Mesenteric fat pad (tissue), 1 donor: ENCODE measurements around the gene GPR152. TPM values are rescaled to one million over a fixed set of nuclear protein-coding genes. Genes with fewer than 3 reads are reported as not detected.
"Not testable (repeated sequence)": the region's sequence is repeated elsewhere in the genome, so short reads cannot be mapped to it uniquely, and the experiment has no call there.

Source experiments
- DNase-seq: peaks from one replicate; pipeline ENCODE4 v3.0.0-alpha.2; 2020; ENCODE audit warnings: low spot score
- total RNA-seq: library from RNA; stranded (reverse); fragmentation: NEBNext Ultra II Directional; extraction: Animal tissue kit (Norgen Biotek cat#: 25700); gene quantifications from one replicate; pipeline ENCODE4 v1.2.1, GENCODE V29; 2021
- donor health status: DM: yes; HTN: yes; CAD: no.

GPR152 gene
- total RNA-seq, 1 donor from 2014 or later = not detected

DNA sequence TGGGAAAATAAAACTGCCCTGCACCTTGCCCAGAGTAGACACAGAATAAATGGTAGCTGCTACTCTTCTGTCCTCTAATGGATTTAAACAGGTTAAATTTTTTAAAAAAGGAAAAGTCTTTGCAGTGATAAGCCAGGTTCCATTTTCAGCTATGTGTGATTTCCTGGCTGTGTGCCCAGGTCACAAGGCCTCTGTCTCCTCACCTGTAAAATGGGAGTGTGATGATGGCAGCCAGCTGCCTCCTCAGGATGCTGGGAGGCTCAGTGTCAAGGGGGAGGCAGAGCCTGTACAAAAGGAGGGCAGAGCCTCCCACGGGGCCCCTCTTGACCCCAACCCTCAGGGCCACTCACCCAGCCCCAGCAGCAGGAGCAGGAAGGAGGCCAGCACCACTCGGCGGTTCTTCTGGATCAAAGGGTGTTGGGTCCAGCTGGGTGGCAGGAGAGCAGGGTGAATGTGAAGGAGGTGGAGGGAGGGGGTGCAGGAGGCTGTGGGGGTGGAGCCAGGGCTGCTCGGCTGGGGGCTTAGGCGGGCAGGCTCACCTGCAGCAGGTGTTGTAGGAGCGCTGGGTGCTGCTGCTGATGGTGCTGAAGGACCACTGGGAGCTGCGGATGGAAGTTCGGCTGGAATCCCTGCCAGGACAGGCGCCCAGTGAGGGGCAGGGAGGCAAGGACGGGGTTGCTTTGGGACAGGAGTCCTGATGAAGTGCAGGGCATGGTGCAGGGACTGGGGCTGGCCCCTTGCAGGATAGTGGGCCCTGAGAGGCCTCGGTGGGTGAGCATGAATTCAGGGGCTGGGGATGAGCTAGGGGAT is 14.6 kb upstream of the GPR152 start:
- DNase-seq = no peak

GRCh38 chr11:67466367-67466766 is 13.8 kb upstream of the GPR152 start:
- DNase-seq = no peak

DNA sequence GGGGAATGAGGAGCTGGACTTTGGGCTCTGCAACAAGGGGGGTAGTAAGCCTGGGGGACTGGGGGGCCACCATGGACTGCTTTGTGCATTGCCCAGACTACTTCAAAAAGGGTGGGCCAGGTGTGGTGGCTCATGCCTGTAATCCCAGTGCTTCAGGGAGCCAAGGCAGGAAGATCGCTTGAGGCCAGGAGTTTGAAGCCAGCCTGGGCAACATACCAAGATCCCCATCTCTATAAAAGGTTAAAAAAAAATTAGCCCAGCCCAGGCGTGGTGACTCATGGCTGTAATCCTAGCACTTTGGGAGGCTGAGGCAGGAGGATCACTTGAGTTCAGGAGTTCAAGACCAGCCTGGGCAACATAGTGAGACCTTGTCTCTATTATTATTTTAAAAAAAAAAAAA is 13.0 kb upstream of the GPR152 start:
- DNase-seq = not testable (repeated sequence)

GRCh38 chr11:67465189-67465510 is 12.6 kb upstream of the GPR152 start:
- no peak for DNase-seq

DNA sequence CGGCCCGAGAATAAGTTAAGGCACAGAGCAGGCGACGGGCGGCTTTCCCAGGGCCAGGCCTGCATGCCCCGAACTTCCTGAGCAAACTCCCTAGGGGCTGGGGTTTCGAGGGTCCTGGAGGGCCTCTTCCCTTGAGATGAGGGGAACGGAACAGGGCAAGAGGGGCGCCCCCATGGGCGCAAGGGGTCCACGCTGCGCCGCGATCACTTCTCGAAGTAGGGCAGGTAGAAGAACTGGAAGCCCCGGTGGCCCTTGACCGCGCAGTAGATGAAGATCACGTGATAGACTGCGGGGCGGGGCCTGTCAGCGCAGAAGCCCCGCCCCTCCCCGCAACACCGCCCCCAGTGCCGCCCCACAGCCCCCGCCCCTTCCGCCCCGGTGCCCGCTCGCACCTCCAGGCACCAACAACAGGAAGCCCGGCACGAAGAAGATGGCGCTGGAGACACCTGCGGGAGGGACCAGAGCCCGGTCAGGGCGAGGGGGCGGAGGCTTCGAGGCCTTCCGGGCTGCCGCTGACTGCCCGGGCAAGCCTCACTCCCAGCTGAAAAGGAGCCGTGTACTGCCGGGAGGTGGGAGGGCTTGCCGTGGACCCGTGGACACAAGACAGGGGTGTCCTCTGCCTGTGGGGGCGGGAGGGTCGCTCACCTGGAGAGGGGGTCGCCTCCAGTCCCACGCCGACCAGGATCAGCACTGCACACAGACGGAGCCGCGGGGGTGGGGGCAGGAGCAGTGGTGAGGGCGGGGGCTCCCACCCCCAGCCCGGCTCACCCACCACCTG is 12.1 kb upstream of the GPR152 start:
- peak; percentile 95 for DNase-seq

- no peak for DNase-seq
Observed at GRCh38 chr11:67463680-67464410, 11.3 kb upstream of the GPR152 start.

GRCh38 chr11:67463186-67463585 is 10.7 kb upstream of the GPR152 start:
- no peak for DNase-seq

DNA sequence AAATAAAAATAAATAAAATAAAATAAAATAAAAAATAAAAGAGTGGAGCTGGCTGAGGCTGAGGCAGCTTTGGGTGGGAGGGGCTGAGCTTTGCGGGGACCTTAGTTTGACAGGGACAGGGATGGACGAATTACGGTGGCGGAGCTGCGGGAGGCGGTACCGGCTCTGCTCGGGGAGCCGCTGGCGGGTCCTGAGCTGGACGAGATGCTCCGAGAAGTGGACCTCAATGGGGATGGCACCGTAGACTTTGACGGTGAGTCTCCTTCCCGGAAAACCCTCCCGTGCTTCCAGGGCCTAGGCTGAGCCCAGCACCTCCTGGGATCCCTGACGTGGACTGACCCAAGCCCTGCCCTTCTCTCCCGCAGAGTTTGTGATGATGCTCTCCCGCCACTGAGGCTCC is 5.7 kb upstream of the GPR152 start:
- no peak for DNase-seq

DNA sequence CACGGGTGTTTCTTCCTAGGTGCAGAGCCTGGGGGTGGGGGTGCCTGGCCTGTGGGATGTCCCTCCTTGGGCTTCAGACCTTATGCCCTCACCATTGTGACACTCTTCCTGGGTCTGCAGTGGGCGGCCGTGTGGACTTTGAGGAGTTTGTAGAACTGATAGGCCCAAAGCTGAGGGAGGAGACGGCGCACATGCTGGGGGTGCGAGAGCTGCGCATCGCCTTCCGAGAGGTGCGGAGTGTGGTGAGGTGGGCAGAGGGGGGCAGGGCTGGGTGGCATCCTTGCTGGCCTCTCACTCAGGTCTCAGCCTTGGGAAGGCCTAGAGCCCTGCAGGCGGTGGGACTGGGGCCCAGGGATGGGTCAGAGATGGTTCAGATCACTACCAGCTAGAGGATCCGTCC is 4.9 kb upstream of the GPR152 start:
- no peak for DNase-seq

GRCh38 chr11:67456068-67456705 is 3.7 kb upstream of the GPR152 start:
- no peak for DNase-seq

GRCh38 chr11:67455054-67455453 is 2.5 kb upstream of the GPR152 start, which contains the start of gene CABP4:
TSS of gene CABP4 (plus strand) at chr11:67455354. CDS start at chr11:67455424, 70 bp downstream.
- no peak for DNase-seq

DNA sequence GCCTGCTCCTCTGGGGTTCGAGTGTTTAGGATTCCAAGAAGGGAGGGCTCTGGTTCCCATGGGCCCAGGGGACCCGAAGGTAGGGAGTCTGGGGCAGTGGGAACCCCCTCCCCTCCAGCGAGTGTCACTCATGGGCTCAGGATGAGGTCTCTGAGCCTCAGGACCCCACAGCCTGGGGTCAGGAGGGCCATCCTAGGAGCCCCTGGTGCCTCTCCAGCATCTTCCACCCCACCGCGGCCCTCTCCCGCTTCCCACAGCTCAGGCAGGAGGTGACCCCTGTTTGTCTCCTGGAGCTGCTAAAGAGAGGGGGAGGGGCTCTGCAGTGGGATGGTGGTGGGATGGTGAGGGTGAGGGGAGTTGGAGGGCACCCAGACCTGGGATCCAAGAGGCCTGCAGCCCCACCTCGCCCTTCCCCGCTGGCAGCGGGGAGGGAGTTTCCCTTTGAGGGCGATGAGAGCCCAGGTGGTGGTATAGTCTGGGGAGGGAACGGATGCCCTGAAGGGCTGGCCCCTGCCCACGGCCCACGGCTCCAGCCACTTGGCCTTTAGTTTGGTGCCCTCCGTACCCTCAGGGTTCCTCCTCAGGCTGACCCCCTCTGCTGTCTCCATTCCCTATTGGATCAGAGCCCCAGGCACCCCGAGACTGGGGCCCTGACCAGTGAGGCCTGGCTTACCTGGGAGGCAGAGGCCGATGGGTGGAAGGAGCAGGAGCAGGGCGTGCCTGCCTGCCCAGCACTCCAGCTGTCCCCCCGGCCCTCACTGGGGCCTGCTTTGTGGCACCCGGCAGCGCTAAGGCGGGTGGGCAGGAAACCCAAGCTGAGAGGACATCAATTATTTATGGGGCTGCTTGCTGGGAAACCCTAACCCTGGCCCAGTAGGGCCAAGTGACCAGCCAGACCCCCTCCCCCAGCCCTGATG is 1.5 kb upstream of the GPR152 start:
- DNase-seq = no peak

GRCh38 chr11:67451658-67451976 is 912 bp downstream of the GPR152 start:
- DNase-seq = no peak

DNA sequence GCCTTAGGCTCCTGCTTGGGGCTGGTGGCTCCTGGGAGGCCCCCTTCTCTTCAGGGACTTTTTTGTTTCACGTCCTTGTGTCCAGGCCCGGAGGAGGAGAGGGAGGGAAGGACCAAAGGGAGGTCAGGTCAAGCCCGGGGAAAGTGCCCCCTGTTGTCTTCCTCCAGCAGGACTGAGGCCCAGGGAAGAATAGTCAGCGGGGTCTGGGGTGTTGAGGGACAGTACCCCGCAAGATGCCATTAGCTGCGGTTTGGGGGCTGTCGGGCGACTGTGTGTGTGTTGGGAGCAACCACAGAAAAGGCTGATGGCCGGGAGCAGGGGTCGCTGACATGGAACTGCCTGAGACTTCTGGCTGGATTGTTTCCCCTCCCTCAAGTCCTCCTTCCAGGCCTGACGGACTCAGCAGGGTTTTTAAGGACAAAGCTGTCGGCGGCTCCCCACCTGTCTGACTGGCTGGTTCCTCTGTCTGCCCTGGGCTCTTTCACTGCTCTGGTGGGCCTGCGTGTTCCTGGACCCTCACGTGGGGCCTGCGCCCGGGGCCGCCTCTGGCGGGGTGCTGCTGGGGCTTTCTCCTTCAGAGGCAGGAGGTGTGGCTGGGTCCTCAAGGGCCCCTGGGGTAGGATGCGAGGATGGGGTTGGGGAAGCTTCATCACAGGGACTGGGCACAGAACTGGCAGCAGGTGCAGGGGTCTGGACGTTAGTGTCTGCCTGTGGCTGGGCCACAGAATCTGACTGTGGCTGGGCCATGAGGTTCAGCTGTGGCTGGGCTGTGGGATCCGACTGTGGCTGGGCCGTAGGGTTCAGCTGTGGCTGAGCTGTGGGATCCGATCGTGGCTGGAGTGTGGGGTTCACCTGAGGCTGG is 1.5 kb downstream of the GPR152 start:
- no peak for DNase-seq

- DNase-seq = no peak
Observed at GRCh38 chr11:67449116-67449844, 3.2 kb downstream of the GPR152 start.

DNA sequence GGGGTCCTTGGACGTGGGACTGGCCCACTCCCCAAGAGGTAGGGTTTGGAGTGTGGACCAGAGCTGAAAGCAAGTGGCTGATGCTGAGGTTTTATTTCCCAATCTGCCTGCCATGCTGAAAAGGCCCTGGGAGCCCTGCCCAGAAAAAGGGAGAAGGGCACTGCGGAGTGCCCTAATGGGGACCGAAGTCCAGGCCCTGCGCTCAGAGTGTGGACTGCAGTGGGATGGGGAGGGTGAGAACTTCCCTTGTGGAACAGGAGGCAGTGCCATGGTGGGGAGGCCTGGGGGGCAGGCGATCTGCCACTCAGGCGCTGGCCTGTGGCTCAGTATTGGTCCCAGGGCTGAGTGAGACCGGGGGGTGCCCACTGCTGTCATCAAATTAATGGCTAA is 4.3 kb downstream of the GPR152 start:
- no peak for DNase-seq

- no peak for DNase-seq
Observed at GRCh38 chr11:67445515-67445914, 7.0 kb downstream of the GPR152 start.

DNA sequence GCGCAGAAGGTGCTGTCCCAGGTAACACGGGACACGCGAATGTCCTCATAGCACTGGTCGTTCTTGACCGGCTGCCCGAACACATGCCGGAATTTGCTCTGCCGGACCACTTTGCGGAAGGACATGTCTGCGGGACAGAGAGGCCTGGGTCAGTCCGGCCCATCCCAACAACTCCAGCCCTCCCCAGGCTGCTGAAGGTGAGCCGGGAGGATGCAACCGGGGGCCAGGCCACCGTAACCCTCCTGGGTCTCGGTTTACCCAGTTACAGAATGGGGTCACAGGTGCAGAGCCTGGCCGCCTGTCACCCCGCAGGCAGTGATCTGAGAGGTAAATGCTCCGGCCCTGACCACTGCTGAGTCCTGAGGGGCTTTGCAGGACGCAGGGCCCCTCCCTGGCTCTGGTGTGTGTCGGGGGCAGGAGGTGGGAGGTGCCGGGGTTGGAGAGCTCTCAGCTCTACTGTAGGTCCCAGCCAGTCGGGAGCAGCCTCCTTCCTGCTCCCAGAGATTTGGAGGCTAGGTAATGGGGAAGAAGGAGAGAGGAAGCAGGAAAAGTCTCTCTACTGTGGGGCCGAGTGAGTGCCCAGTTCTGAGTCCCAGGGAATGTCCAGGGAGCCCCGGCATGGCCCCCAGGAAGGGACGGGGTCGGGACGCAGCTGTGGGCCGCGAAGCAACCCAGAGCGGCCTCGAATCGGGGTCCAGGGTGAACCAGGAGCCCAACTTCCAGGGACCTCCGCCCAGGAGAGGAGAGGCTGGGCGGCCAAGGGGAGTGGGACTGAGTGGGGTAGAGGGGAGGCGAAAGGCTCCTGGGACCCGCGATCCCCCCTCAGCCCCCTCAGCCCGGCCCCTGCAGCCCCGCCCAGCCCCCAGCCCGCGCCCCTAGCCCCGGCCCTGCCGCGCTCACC is 9.8 kb downstream of the GPR152 start:
- no peak for DNase-seq
